Activated CD8-positive, alpha-beta T cell treated with anti-CD3 and anti-CD28 coated beads for 36 hours (primary cell): ENCODE results near the gene ZFYVE9. TPM values are rescaled to one million over a fixed set of nuclear protein-coding genes. Genes with fewer than 3 reads are reported as not detected.

Experiments
- ATAC-seq: fragments of 200-7000 bp; cut with Tn5 transposase; one replicate; pipeline ENCODE4 v1.10.0; 2021; ENCODE audit warnings: mild to moderate bottlenecking, moderate library complexity
- CTCF ChIA-PET: fragments of 350-600 bp; sonication (Branson Sonifier 250); formaldehyde crosslinking; loops from one replicate; lab custom pipeline; 2021; ENCODE audit warnings: antibody characterized with exemption; lab: Charles Lee
- POLR2A ChIA-PET: fragments of 350-600 bp; sonication (Branson Sonifier 250); formaldehyde crosslinking; loops from one replicate; lab custom pipeline; 2021; ENCODE audit warnings: antibody characterized with exemption; lab: Charles Lee
- DNase-seq: peaks from one replicate; pipeline ENCODE4 v3.0.0-alpha.2; 2020
- H3K27ac Mint-ChIP-seq: one replicate; pipeline ENCODE4 v1.8.0; 2021; ENCODE audit warnings: mild to moderate bottlenecking, mixed read lengths
- H3K27me3 Mint-ChIP-seq: one replicate; pipeline ENCODE4 v1.8.0; 2021; ENCODE audit warnings: mixed read lengths
- H3K36me3 Mint-ChIP-seq: one replicate; pipeline ENCODE4 v1.8.0; 2021; ENCODE audit warnings: low read depth, mixed read lengths
- H3K4me1 Mint-ChIP-seq: one replicate; pipeline ENCODE4 v1.8.0; 2021; ENCODE audit warnings: low read depth, mixed read lengths
- H3K4me3 Mint-ChIP-seq: one replicate; pipeline ENCODE4 v1.8.0; 2021; ENCODE audit warnings: mild to moderate bottlenecking, moderate library complexity, mixed read lengths
- H3K9me3 Mint-ChIP-seq: one replicate; pipeline ENCODE4 v1.8.0; 2021; ENCODE audit warnings: mixed read lengths
- intact Hi-C: fragments of 100-400 bp; cut with micrococcal nuclease; formaldehyde crosslinking; loops from one replicate; pipeline ENCODE4 v1.10.0; 2022
- total RNA-seq, 2 experiments: library from RNA; stranded (reverse); gene quantifications; one replicate each; pipeline ENCODE4 v1.2.3, GENCODE V29; 2021
- TF ChIP-seq, protein P1 (sequence below): fragments of 200-600 bp; IDR thresholded peaks from one replicate; pipeline ENCODE4 v1.8.0; 2022; ENCODE audit warnings: antibody characterized with exemption, mild to moderate bottlenecking

ZFYVE9 gene
- total RNA-seq, 2 experiments from 2014 or later, result 5.0 to 5.6 TPM

DNA sequence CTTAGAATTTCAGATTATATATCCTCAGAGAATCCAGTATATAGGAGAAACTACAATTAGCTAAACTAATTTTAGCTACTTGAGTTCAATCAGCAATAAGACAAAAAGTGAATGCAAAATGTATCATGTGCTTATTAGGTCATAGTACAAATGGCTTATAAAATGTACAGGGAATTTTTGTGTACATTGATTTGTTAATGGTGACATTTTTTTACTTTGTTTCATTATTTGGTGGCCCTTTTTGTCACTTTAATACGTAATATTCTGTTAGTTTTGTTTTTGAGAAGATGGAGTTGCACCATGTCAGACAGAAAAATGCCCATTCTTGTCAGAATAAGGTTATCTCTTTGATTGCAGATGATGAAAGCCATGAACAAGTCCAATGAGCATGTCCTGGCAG, 190.5 kb downstream of the ZFYVE9 start:
- ATAC-seq (no peak), DNase-seq (no peak)
- peaks cover 8% of the 10 kb centered on the region for H3K4me1 Mint-ChIP-seq
- H3K27me3 Mint-ChIP-seq, result no peaks in the 10 kb centered on the region
- no peaks in the 10 kb centered on the region for H3K9me3 Mint-ChIP-seq
- CTCF ChIA-PET, result no interaction called here
- no peak overlapping the region for H3K27ac Mint-ChIP-seq
- POLR2A ChIA-PET, result no interaction called here
- H3K36me3 Mint-ChIP-seq, result no peaks in the 10 kb centered on the region
- intact Hi-C loops, result no loop called here
- TF ChIP-seq, protein P1, sequence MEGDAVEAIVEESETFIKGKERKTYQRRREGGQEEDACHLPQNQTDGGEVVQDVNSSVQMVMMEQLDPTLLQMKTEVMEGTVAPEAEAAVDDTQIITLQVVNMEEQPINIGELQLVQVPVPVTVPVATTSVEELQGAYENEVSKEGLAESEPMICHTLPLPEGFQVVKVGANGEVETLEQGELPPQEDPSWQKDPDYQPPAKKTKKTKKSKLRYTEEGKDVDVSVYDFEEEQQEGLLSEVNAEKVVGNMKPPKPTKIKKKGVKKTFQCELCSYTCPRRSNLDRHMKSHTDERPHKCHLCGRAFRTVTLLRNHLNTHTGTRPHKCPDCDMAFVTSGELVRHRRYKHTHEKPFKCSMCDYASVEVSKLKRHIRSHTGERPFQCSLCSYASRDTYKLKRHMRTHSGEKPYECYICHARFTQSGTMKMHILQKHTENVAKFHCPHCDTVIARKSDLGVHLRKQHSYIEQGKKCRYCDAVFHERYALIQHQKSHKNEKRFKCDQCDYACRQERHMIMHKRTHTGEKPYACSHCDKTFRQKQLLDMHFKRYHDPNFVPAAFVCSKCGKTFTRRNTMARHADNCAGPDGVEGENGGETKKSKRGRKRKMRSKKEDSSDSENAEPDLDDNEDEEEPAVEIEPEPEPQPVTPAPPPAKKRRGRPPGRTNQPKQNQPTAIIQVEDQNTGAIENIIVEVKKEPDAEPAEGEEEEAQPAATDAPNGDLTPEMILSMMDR, result no peak
- H3K4me3 Mint-ChIP-seq, result no peak overlapping the region

DNA sequence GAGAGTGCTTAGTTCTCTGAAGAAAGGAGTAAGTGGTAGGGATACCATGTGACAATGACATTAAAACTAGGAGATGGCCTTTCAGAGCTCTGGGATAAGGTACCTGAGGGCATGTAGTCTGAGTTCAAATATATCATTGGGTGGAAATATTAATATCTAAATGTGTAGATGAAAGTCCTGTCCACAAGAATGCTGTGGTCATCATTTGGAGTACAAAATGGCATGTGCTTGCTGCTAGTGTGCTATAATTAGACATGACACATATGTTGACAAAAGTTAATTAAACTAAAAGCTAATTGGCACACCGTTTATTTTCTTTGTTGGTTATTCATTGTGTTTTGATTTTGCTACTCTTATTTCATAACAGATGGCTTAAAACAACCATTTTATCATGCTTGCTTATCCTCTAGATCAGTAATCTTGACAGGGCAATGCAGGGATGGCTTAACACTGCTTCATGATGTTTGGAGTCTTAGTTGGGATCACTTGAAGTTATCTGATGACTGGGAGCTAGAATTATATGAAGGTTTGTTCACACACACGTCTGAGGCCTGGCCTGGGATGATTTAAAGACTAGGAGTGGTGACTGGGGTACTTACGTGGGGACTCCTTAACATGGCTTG, 193.1 kb downstream of the ZFYVE9 start:
- Mint-ChIP-seq H3K36me3 (no peaks in the 10 kb centered on the region), H3K27me3 (no peaks in the 10 kb centered on the region), H3K27ac (no peak overlapping the region), H3K9me3 (no peaks in the 10 kb centered on the region), H3K4me1 (peaks cover 6% of the 10 kb centered on the region), H3K4me3 (no peak overlapping the region)
- DNase-seq, result no peak
- ChIA-PET CTCF (interaction anchor here (0.7 kb wide), 1 partner anchor 10 kb away, joined by 3 read pairs; no protein-coding TSS in a partner anchor), POLR2A (no interaction called here)
- TF ChIP-seq, protein P1, result no peak
- ATAC-seq, result no peak
- intact Hi-C loops, result no loop called here

DNA sequence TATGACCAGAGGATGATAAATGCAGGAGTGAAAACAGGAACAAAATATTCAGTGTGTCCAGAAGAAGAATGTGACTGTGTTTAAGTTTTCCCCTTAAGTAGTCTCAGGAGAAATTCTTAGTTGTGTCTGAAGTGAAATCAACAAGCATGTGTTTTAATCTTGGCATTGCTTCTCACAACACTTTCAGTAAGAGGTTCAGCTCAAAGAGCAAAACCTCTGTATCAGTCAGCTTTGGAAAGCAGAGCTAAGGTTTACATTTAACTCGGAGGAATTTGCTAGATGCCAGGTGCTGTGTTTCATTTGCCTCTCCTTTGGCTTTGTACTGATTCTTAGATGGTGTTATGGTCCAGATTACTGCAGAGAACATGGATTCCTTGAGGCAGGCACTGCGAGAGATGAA, 195.6 kb downstream of the ZFYVE9 start:
- Mint-ChIP-seq H3K36me3 (no peaks in the 10 kb centered on the region), H3K27ac (no peak overlapping the region), H3K4me3 (no peak overlapping the region), H3K27me3 (no peaks in the 10 kb centered on the region), H3K4me1 (no peaks in the 10 kb centered on the region), H3K9me3 (no peaks in the 10 kb centered on the region)
- ChIA-PET POLR2A (interaction anchor here (1.5 kb wide), 1 partner anchor 11 kb away, joined by 3 read pairs; no protein-coding TSS in a partner anchor), CTCF (interaction anchor here (1.8 kb wide), 1 partner anchor 28 kb away, joined by 4 read pairs; no protein-coding TSS in a partner anchor)
- intact Hi-C loops, result no loop called here
- DNase-seq (no peak), ATAC-seq (no peak)
- TF ChIP-seq, protein P1, result no peak

DNA sequence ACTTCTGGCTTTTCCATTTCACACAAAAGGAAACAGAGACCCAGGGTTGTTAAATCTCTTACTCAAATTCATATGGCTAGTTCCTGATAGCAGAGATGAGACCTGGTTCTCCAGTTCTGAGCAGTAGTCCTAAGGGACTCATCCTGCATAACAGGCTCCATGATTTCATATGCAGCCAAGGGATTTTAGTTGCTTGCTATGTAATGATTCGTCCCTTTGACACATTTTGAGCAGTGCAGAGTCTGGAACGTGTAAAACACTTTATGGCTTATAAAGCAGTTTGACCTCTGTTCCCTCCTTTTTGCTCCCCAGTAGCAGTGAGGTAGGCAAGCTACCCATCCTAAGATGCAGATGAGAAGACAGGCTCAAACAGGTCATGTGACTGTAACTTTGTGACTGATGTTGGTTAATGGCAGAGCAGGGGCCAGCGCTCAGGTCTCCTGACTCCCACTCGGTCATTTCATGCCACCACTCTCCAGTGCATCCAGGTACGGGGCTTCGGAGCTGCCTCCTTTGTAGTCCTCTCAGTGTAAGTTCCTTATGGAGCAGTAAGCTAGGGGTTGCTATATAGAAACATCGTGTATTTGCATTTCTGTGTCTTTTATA, 199.9 kb downstream of the ZFYVE9 start:
- no peak overlapping the region for H3K4me3 Mint-ChIP-seq
- H3K4me1 Mint-ChIP-seq, result no peaks in the 10 kb centered on the region
- H3K27ac Mint-ChIP-seq, result no peak overlapping the region
- DNase-seq (no peak), ATAC-seq (no peak)
- intact Hi-C loops, result no loop called here
- POLR2A ChIA-PET, result interaction anchor here (2.1 kb wide), 1 partner anchor 10 kb away, joined by 8 read pairs; no protein-coding TSS in a partner anchor
- CTCF ChIA-PET, result interaction anchor here (1.4 kb wide), 1 partner anchor 12 kb away, joined by 4 read pairs; no protein-coding TSS in a partner anchor
- TF ChIP-seq, protein P1, result no peak
- H3K9me3 Mint-ChIP-seq, result no peaks in the 10 kb centered on the region
- no peaks in the 10 kb centered on the region for H3K36me3 Mint-ChIP-seq
- no peaks in the 10 kb centered on the region for H3K27me3 Mint-ChIP-seq

DNA sequence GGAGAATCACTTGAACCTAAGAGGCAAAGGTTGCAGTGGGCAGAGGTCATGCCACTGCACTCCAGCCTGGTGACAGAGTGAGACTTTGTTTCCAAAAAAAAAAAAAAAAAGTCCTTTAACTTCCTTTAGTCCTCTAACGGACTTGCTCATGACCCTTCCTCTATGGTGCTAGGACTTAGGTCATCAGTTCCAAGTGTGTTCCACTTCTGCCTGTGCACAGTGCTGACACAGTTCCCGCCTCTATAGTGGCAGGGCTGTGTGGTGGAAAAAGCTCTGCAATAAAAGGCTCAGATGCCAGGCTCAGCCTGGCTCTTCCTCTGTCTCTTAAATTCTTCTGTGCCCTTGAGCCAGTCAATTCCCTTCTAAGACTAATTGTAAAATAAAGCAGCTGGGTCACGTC, 202.1 kb downstream of the ZFYVE9 start:
- ATAC-seq (no peak), DNase-seq (no peak)
- Mint-ChIP-seq H3K27ac (no peak overlapping the region), H3K27me3 (no peaks in the 10 kb centered on the region), H3K9me3 (no peaks in the 10 kb centered on the region), H3K36me3 (no peaks in the 10 kb centered on the region), H3K4me3 (no peak overlapping the region), H3K4me1 (no peaks in the 10 kb centered on the region)
- intact Hi-C loops, result no loop called here
- ChIA-PET POLR2A (no interaction called here), CTCF (no interaction called here)
- TF ChIP-seq, protein P1, result no peak
